Glutamatergic neuron (in vitro differentiated cells): ENCODE results near the gene CD4. TPM values are rescaled to one million over a fixed set of nuclear protein-coding genes. Genes with fewer than 3 reads are reported as not detected.
"Not testable (repeated sequence)": the region's sequence is repeated elsewhere in the genome, so short reads cannot be mapped to it uniquely, and the experiment has no call there.

Source experiments
- DNase-seq: peaks from one replicate; pipeline ENCODE4 v3.0.0; 2022
- H3K27ac Mint-ChIP-seq: one replicate; pipeline ENCODE4 v1.8.0; 2020; ENCODE audit warnings: mild to moderate bottlenecking, mixed read lengths, inconsistent platforms; ENCODE audit not compliant: unreplicated experiment
- H3K27me3 Mint-ChIP-seq: one replicate; pipeline ENCODE4 v1.8.0; 2020; ENCODE audit warnings: mild to moderate bottlenecking, moderate library complexity, mixed read lengths, inconsistent platforms; ENCODE audit not compliant: unreplicated experiment
- H3K36me3 Mint-ChIP-seq: one replicate; pipeline ENCODE4 v1.8.0; 2020; ENCODE audit warnings: mild to moderate bottlenecking, mixed read lengths, inconsistent platforms; ENCODE audit not compliant: unreplicated experiment
- H3K4me1 Mint-ChIP-seq: one replicate; pipeline ENCODE4 v1.8.0; 2020; ENCODE audit warnings: mild to moderate bottlenecking, low read depth, mixed read lengths, inconsistent platforms; ENCODE audit not compliant: unreplicated experiment
- H3K4me3 Mint-ChIP-seq: one replicate; pipeline ENCODE4 v1.8.0; 2020; ENCODE audit warnings: mild to moderate bottlenecking, mixed read lengths, inconsistent platforms; ENCODE audit not compliant: unreplicated experiment
- H3K9me3 Mint-ChIP-seq: one replicate; pipeline ENCODE4 v1.8.0; 2020; ENCODE audit warnings: mild to moderate bottlenecking, moderate library complexity, mixed read lengths, inconsistent platforms; ENCODE audit not compliant: unreplicated experiment
- CTCF ChIP-seq: fragments of 200-600 bp; sonication (generic); IDR thresholded peaks from one replicate; pipeline ENCODE4 v1.5.0; 2021; ENCODE audit not compliant: partially characterized antibody, unreplicated experiment
- total RNA-seq: library from RNA; stranded (reverse); fragmentation: NEBNext Ultra II Directional; extraction: Animal tissue kit (Norgen Biotek cat#: 25700); gene quantifications from one replicate; pipeline ENCODE4 v1.2.1, GENCODE V29; 2021; ENCODE audit not compliant: unreplicated experiment

CD4 gene
- total RNA-seq, 1 donor from 2014 or later = 0.17 TPM

- peaks cover 5% of the 10 kb centered on the region for H3K27me3 Mint-ChIP-seq
Observed at GRCh38 chr12:6860116-6860515, 70.8 kb downstream of the CD4 start.

GRCh38 chr12:6860942-6861341 lies 71.6 kb downstream of the CD4 start:
- peaks cover 11% of the 10 kb centered on the region for H3K9me3 Mint-ChIP-seq
- no peaks in the 10 kb centered on the region for H3K4me1 Mint-ChIP-seq
- TF ChIP-seq CTCF = no peak
- DNase-seq = no peak
- no peak overlapping the region for H3K27ac Mint-ChIP-seq
- H3K4me3 Mint-ChIP-seq = peak overlapping the region; percentile 26
- H3K27me3 Mint-ChIP-seq = peaks cover 5% of the 10 kb centered on the region
- H3K36me3 Mint-ChIP-seq = peaks cover 4% of the 10 kb centered on the region

More at GRCh38 chr12:6860116-6860515, 70.8 kb downstream of the CD4 start:
- TF ChIP-seq CTCF = no peak
- Mint-ChIP-seq H3K27ac (no peak overlapping the region), H3K4me3 (no peak overlapping the region), H3K4me1 (no peaks in the 10 kb centered on the region), H3K9me3 (peaks cover 8% of the 10 kb centered on the region), H3K36me3 (peaks cover 4% of the 10 kb centered on the region)
- DNase-seq = no peak

GRCh38 chr12:6861391-6861790 lies 72.1 kb downstream of the CD4 start:
- H3K9me3 Mint-ChIP-seq = peaks cover 11% of the 10 kb centered on the region
- H3K27ac Mint-ChIP-seq = no peak overlapping the region
- DNase-seq = no peak
- H3K4me1 Mint-ChIP-seq = peaks cover 2% of the 10 kb centered on the region
- peaks cover 4% of the 10 kb centered on the region for H3K36me3 Mint-ChIP-seq
- H3K4me3 Mint-ChIP-seq = peak overlapping the region; percentile 26
- peaks cover 5% of the 10 kb centered on the region for H3K27me3 Mint-ChIP-seq
- TF ChIP-seq CTCF = no peak

GRCh38 chr12:6863033-6863432 lies 73.7 kb downstream of the CD4 start:
- peaks cover 5% of the 10 kb centered on the region for H3K4me1 Mint-ChIP-seq
- no peak overlapping the region for H3K4me3 Mint-ChIP-seq
- no peak for TF ChIP-seq CTCF
- H3K9me3 Mint-ChIP-seq = peaks cover 9% of the 10 kb centered on the region
- no peak overlapping the region for H3K27ac Mint-ChIP-seq
- no peak for DNase-seq
- peaks cover 4% of the 10 kb centered on the region for H3K36me3 Mint-ChIP-seq
- peaks cover 9% of the 10 kb centered on the region for H3K27me3 Mint-ChIP-seq

- TF ChIP-seq CTCF = no peak
- Mint-ChIP-seq H3K4me3 (no peak overlapping the region), H3K4me1 (peaks cover 6% of the 10 kb centered on the region), H3K9me3 (peaks cover 12% of the 10 kb centered on the region), H3K36me3 (peaks cover 4% of the 10 kb centered on the region), H3K27ac (no peak overlapping the region), H3K27me3 (peaks cover 14% of the 10 kb centered on the region)
- DNase-seq = no peak
Observed at GRCh38 chr12:6863586-6864321, 74.4 kb downstream of the CD4 start.

- Mint-ChIP-seq H3K4me1 (peaks cover 16% of the 10 kb centered on the region), H3K27ac (peak overlapping the region; percentile 64), H3K27me3 (peaks cover 14% of the 10 kb centered on the region), H3K9me3 (peaks cover 18% of the 10 kb centered on the region), H3K4me3 (peak overlapping the region; percentile 54)
- not testable (repeated sequence) for DNase-seq, H3K36me3 Mint-ChIP-seq
Observed at GRCh38 chr12:6865307-6865706, 76.0 kb downstream of the CD4 start.
